PFSK-1 (cell line): ENCODE results near the gene SPP2.

Experiments used
- FOXP2 ChIP-seq: optimal IDR thresholded peaks from 2 replicates; pipeline ENCODE3; 2011; ENCODE audit warnings: borderline replicate concordance, control low read depth, inconsistent platforms; ENCODE audit not compliant: insufficient read depth; ENCODE audit errors: extremely low read length, extremely low read depth
- POLR2AphosphoS5 ChIP-seq: IDR thresholded peaks from 2 replicates; pipeline ENCODE4 v1.6.1; 2012; ENCODE audit warnings: low read depth, mild to moderate bottlenecking, control low read depth, low read length, moderate library complexity
- SIN3A ChIP-seq: IDR thresholded peaks from 2 replicates; pipeline ENCODE4 v1.6.1; 2012; ENCODE audit warnings: mild to moderate bottlenecking, low read length, moderate library complexity, borderline replicate concordance; ENCODE audit not compliant: insufficient read depth
- TAF1 ChIP-seq: IDR thresholded peaks from 2 replicates; pipeline ENCODE4 v1.6.1; 2012; ENCODE audit warnings: low read length, control low read depth, borderline replicate concordance; ENCODE audit not compliant: insufficient read depth
- TF ChIP-seq, protein P1 (sequence below), 2 experiments: IDR thresholded peaks; 2 replicates each; pipeline versions ENCODE4 v1.6.1 to v1.8.0; 2011 to 2012; ENCODE audit warnings: low read depth in 2 of 2, low read length in 2 of 2, control low read depth in 1 of 2, inconsistent platforms in 1 of 2, mild to moderate bottlenecking in 1 of 2, moderate library complexity in 1 of 2; ENCODE audit not compliant: insufficient read depth in 1 of 2

SPP2 gene

DNA sequence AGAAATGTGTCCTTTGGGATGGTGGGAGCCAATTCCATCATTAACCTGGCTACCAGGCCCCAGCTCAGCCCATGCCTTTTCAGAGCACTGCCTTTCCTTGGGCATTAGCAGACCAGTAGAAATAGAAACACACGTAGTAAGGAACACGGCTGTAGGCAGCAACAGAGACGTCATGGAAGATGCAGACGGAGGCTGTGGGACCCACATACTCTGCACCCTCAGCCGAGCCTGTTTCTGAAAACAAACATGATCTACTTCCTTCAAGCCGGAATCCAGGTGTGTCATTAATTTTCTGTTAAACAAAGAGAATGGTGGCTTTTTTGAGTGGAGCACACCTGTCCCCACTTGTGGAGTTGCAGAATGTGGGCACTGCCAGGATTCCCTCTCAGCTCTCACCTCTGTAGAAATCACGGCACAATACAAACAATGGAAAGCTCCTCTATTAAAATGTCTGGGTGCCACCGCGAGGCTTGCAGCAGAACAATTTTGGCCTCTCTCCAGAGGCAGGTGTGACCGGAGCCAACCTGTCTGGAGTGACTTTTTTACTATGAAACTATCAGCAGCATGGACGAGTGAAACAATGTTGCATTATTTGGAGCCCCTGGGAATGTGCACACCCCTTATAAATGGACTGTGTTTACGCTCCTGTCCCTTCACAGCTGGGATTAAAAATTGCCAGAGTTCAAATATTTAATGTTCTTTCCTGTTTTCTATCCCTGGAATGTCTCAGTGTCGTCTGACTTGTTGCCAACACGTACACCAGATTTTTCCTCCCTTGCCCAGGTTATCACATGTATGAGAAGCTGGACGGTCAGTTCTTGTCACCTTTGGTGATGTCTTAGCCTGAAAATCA is 31.7 kb downstream of the SPP2 start:
- no peak for TF ChIP-seq POLR2AphosphoS5
- TF ChIP-seq FOXP2 = no peak
- TF ChIP-seq TAF1 = no peak
- TF ChIP-seq, protein P1, sequence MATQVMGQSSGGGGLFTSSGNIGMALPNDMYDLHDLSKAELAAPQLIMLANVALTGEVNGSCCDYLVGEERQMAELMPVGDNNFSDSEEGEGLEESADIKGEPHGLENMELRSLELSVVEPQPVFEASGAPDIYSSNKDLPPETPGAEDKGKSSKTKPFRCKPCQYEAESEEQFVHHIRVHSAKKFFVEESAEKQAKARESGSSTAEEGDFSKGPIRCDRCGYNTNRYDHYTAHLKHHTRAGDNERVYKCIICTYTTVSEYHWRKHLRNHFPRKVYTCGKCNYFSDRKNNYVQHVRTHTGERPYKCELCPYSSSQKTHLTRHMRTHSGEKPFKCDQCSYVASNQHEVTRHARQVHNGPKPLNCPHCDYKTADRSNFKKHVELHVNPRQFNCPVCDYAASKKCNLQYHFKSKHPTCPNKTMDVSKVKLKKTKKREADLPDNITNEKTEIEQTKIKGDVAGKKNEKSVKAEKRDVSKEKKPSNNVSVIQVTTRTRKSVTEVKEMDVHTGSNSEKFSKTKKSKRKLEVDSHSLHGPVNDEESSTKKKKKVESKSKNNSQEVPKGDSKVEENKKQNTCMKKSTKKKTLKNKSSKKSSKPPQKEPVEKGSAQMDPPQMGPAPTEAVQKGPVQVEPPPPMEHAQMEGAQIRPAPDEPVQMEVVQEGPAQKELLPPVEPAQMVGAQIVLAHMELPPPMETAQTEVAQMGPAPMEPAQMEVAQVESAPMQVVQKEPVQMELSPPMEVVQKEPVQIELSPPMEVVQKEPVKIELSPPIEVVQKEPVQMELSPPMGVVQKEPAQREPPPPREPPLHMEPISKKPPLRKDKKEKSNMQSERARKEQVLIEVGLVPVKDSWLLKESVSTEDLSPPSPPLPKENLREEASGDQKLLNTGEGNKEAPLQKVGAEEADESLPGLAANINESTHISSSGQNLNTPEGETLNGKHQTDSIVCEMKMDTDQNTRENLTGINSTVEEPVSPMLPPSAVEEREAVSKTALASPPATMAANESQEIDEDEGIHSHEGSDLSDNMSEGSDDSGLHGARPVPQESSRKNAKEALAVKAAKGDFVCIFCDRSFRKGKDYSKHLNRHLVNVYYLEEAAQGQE (IDR thresholded peaks at IDR 0.05; ENCODE audit: insufficient read depth in 1 of 2, low read depth in 2 of 2, low read length in 2 of 2) = no peak
- no peak for TF ChIP-seq SIN3A

DNA sequence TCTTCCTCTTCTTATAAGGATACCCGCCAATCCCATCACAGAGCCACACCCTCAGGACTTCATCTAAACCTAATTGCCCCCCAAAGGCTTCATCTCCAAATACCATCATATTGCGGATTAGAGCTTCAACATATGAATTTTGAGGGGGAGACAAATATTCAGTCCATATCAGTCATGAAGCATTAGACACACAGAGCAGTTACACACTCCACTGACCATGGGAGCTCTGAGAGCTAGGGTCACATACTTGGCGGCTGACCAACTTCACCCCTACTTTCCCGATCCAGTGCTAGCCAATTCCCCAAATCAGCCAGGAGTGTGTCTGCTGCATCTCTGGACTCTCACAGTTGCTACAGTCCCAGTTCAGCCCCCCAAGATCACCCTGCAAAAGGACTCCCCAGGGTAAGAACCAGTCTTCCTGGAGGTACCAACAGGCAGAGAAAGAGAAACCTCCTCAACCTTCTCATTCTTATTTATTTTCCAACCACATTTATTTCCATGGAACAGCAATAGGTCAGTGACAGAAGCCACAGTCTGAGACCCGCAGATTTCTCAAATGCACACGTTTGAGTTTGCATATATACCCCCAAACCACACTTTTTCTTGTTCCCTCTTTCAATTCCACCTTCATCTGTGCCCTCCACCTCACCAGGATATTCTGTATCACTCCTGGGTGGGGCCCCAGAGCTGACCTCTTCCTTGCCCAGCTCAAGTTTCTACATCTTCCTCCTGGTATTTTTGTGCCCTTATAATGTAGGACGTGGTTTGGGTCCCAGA is 33.3 kb downstream of the SPP2 start:
- TF ChIP-seq SIN3A = no peak
- TF ChIP-seq POLR2AphosphoS5 = no peak
- no peak for TF ChIP-seq FOXP2
- no peak for TF ChIP-seq TAF1
- TF ChIP-seq, protein P1 (IDR thresholded peaks at IDR 0.05; ENCODE audit: insufficient read depth in 1 of 2, low read depth in 2 of 2, low read length in 2 of 2) = no peak

DNA sequence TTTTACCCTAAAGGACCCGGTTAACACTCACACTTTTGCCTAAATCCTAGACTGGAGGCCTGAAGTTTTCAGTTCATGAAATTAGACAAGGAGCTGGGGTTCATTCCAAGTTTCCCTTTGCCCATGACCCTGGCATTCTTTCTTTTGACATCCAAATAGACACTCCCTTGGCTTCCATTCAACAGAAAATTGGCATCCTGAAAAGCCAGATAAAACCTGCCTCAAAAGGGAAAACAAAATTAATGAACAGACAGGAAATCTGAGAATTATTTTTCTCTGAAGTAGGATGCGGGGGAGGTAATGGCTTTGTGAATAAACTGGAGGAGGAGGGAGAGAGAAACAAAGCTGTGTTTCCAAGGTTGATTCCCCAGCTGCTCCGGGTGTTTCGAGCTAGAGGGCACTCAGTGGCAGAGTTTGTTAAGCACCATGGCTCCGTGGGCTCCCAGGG is 41.0 kb downstream of the SPP2 start:
- no peak for TF ChIP-seq FOXP2
- TF ChIP-seq, protein P1 (IDR thresholded peaks at IDR 0.05; ENCODE audit: insufficient read depth in 1 of 2, low read depth in 2 of 2, low read length in 2 of 2) = no peak
- TF ChIP-seq SIN3A = no peak

DNA sequence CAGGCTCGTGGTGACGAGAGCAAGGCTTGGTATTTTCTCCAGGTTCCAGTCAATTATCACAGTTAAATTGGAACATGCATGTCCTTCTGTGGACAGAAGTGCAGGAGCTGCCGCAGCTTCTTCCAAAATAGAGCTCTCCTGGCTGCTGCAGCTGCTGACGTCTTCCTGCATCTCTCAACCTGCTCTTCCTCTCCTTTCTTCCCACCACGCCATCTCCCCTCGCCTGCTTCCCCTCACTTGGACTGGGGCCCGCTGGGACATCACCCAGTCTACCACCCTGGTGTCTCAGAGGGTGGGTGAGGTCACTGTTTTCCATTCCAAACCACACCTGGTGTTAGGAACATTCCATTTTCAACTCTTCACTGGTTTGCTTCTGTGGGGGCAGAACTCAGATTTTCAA is 41.4 kb downstream of the SPP2 start:
- TF ChIP-seq TAF1 (no peak), SIN3A (no peak), POLR2AphosphoS5 (no peak), FOXP2 (no peak)
- TF ChIP-seq, protein P1 (IDR thresholded peaks at IDR 0.05; ENCODE audit: insufficient read depth in 1 of 2, low read depth in 2 of 2, low read length in 2 of 2) = no peak
